ENCODE data around the gene ANO4. TPM values are rescaled to one million over a fixed set of nuclear protein-coding genes. Genes with fewer than 3 reads are reported as not detected.

ANO4 gene
- total RNA-seq, 1 donor from 2014 or later: not detected

DNA sequence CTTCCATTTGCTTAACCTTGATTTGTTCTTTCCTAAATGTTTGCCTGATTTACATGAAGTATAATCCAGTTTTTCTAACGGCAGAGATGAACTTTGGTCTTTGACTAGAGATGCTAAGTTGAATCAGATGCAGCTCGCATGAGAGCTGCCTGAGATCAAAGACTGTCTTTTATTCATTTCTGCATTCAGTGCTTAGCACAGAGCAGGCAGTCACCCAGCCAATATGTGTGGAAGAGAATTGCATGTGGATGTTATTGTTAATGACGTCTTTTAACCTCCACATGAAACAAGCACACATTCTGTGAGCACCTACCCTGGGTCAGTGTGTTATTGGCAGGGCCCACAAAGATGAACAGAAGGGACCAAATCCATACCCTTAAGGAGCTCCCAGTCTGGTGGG is 316.3 kb downstream of the ANO4 start:
- Histone ChIP-seq H3K4me3 (no peak overlapping the region), H3K4me1 (no peaks in the 10 kb centered on the region), H3K36me3 (no peaks in the 10 kb centered on the region), H3K9me3 (replicated peaks) (peaks cover 20% of the 10 kb centered on the region), H3K27me3 (ENCODE audit: low read depth) (no peaks in the 10 kb centered on the region), H3K27ac (replicated peaks) (no peak overlapping the region)
- TF ChIP-seq CTCF (IDR thresholded peaks at IDR 0.05; ENCODE audit: borderline replicate concordance): no peak
- no peak for DNase-seq
- intact Hi-C loops (cut with micrococcal nuclease): no loop called here

- DNase-seq: no peak
- Histone ChIP-seq H3K27me3 (ENCODE audit: low read depth) (no peaks in the 10 kb centered on the region), H3K36me3 (no peaks in the 10 kb centered on the region), H3K27ac (replicated peaks) (no peak overlapping the region), H3K4me1 (no peaks in the 10 kb centered on the region), H3K9me3 (replicated peaks) (peaks cover 20% of the 10 kb centered on the region), H3K4me3 (no peak overlapping the region)
- intact Hi-C loops (cut with micrococcal nuclease): no loop called here
- TF ChIP-seq CTCF (IDR thresholded peaks at IDR 0.05; ENCODE audit: borderline replicate concordance): no peak
Measured at GRCh38 chr12:101111441-101111840, 316.9 kb downstream of the ANO4 start.

DNA sequence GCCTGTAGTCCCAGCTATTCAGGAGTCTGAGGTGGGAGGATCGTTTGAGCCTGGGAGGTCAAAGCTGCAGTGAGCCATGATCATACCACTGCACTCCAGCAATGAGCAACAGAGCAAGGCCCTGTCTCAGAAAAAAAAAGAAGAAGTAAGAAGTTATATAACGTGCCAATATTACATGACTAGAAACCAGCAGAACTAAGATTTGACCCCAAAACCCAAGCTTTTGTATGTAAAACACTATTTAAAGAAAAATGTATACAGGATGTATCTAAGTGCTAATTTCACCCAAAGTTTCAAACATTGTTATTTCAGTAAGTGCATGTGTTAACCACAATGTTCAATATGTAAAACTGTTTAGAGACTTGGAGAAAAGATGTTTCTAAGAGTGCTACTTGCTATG is 320.8 kb downstream of the ANO4 start:
- H3K9me3 ChIP-seq (replicated peaks): peaks cover 13% of the 10 kb centered on the region
- H3K27ac ChIP-seq (replicated peaks): no peak overlapping the region
- TF ChIP-seq CTCF (IDR thresholded peaks at IDR 0.05; ENCODE audit: borderline replicate concordance): no peak
- no peaks in the 10 kb centered on the region for H3K36me3 ChIP-seq
- H3K4me1 ChIP-seq: no peaks in the 10 kb centered on the region
- H3K27me3 ChIP-seq (ENCODE audit: low read depth): no peaks in the 10 kb centered on the region
- no peak overlapping the region for H3K4me3 ChIP-seq
- no peak for DNase-seq
- intact Hi-C loops (cut with micrococcal nuclease): no loop called here

DNA sequence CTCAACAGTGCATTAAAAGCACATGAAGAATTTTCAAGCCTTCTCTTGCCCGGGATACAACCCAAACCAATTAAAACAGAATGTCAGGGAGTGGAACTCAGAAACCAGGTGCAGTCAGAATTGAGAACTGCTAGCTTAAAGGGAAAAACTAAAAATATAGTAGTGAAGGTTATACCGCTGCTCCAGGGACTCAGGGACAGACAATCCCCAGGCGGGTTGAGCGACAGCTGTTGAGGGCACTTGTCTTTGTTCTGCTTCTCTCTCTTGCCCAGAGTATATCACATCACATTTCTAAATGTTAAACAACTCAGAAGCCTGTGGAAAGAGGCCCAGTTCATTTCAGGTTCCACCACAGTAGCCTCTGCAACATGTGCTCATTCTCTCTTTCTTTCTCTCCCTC is 322.3 kb downstream of the ANO4 start:
- no peak for TF ChIP-seq CTCF (IDR thresholded peaks at IDR 0.05; ENCODE audit: borderline replicate concordance)
- intact Hi-C loops (cut with micrococcal nuclease): no loop called here
- no peaks in the 10 kb centered on the region for H3K36me3 ChIP-seq
- no peaks in the 10 kb centered on the region for H3K4me1 ChIP-seq
- no peak overlapping the region for H3K4me3 ChIP-seq
- peaks cover 25% of the 10 kb centered on the region for H3K9me3 ChIP-seq (replicated peaks)
- no peak overlapping the region for H3K27ac ChIP-seq (replicated peaks)
- H3K27me3 ChIP-seq (ENCODE audit: low read depth): no peaks in the 10 kb centered on the region
- DNase-seq: no peak

- Histone ChIP-seq H3K9me3 (replicated peaks) (peaks cover 25% of the 10 kb centered on the region), H3K36me3 (no peaks in the 10 kb centered on the region), H3K4me3 (no peak overlapping the region), H3K27me3 (ENCODE audit: low read depth) (no peaks in the 10 kb centered on the region), H3K4me1 (no peaks in the 10 kb centered on the region), H3K27ac (replicated peaks) (no peak overlapping the region)
- no peak for TF ChIP-seq CTCF (IDR thresholded peaks at IDR 0.05; ENCODE audit: borderline replicate concordance)
- intact Hi-C loops (cut with micrococcal nuclease): no loop called here
- no peak for DNase-seq
Measured at GRCh38 chr12:101117842-101118241, 323.3 kb downstream of the ANO4 start.
